HL-60 (cell line): Measurements from ENCODE around the gene SOWAHB.
"Not testable (repeated sequence)": the region's sequence is repeated elsewhere in the genome, so short reads cannot be mapped to it uniquely, and the experiment has no call there.

ENCODE experiments used
- DNase-seq, 2 experiments: peaks; one replicate each; pipeline ENCODE4 v3.0.0-alpha.2; 2010 to 2020; ENCODE audit warnings: low read depth in 1 of 2, low spot score in 1 of 2
- H3K27ac ChIP-seq: fragments of 250-450 bp; sonication (Bioruptor Pico); replicated peaks from 2 replicates; pipeline ENCODE4 v1.5.1; 2020; ENCODE audit warnings: mild to moderate bottlenecking, moderate library complexity
- H3K27me3 ChIP-seq: fragments of 250-450 bp; sonication (Bioruptor Pico); 2 replicates; pipeline ENCODE4 v1.5.1; 2021; ENCODE audit warnings: mild to moderate bottlenecking, moderate library complexity; ENCODE audit not compliant: insufficient read depth, poor library complexity, severe bottlenecking
- H3K4me3 ChIP-seq: replicated peaks from 2 replicates; pipeline ENCODE4 v1.5.1; 2011; ENCODE audit warnings: mild to moderate bottlenecking, control low read depth, low read length; ENCODE audit not compliant: insufficient read depth
- CTCF ChIP-seq: IDR thresholded peaks from one replicate; pipeline ENCODE4 v1.5.1; 2011; ENCODE audit warnings: low read length, control low read depth, inconsistent platforms; ENCODE audit not compliant: insufficient read depth
- GABPA ChIP-seq: IDR thresholded peaks from 2 replicates; pipeline ENCODE4 v1.6.1; 2012; ENCODE audit warnings: low read depth
- POLR2AphosphoS5 ChIP-seq: IDR thresholded peaks from 2 replicates; pipeline ENCODE4 v1.6.1; 2012; ENCODE audit warnings: low read depth
- REST ChIP-seq: IDR thresholded peaks from 2 replicates; pipeline ENCODE4 v1.6.1; 2012; ENCODE audit warnings: low read depth; ENCODE audit not compliant: insufficient replicate concordance
- SPI1 ChIP-seq: IDR thresholded peaks from 2 replicates; pipeline ENCODE4 v1.6.1; 2012; ENCODE audit warnings: low read depth, mild to moderate bottlenecking, borderline replicate concordance

The SOWAHB gene

DNA sequence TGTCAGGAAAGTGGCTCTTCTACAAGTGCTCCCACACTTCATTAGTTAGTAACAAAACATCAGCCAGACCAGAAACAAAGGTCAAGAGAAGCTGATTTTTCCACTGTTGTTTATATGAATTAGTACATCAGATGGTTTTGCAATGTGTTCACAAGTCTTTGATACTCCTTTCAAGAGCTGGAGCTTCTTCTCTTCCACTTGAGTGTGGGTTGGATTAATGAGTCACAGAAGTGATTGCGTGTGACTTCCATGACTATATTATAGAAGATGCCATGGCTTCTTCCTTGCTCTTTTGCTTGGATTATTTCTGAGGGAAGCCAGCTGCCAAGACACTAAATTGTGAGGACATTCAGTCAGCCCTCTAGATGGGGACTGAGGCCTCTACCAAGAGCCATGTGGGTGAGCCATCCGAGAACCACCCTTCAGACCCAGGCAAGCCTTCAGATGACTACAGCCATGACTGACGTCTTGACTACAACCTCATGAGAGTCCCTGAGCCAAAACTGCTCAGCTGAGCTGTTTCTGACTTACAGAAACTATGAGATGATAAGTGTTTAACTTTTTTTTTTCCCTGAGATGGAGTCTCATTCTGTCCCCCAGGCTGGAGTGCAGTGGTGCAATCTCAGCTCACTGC, 18.1 kb downstream of the SOWAHB start:
- H3K27ac ChIP-seq, result no peak overlapping the region
- no peaks in the 10 kb centered on the region for H3K27me3 ChIP-seq
- no peak overlapping the region for H3K4me3 ChIP-seq
- TF ChIP-seq POLR2AphosphoS5 (no peak), CTCF (no peak), REST (no peak), GABPA (no peak), SPI1 (no peak)
- DNase-seq, result no peak

DNA sequence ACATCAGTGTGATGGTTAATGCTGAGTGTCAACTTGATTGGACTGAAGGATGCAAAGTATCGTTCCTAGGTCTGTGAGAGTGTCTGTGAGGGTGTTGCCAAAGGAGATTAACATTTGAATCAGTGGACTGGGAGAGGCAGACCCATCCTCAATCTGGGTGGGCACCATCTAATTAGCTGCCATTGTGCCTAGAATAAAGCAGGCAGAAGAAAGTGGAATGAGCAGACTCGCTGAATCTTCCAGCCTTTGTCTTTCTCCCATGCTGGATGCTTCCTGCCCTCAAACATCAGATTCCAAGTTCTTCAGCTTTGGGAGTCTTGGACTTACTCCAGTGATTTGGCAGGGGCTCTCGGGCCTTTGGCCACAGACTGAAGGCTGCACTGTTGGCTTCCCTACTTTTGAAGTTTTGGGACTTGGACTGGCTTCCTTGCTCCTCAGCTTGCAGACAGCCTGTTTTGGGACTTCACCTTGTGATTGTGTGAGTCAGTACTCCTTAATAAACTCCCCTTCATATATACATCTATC, 19.2 kb downstream of the SOWAHB start:
- not testable (repeated sequence) for H3K4me3 ChIP-seq, H3K27ac ChIP-seq, DNase-seq, H3K27me3 ChIP-seq

GRCh38 chr4:76874176-76874575, 23.8 kb downstream of the SOWAHB start:
- H3K27me3 ChIP-seq, result no peaks in the 10 kb centered on the region
- H3K4me3 ChIP-seq, result no peak overlapping the region
- H3K27ac ChIP-seq, result no peak overlapping the region
- DNase-seq, result no peak
- TF ChIP-seq SPI1 (no peak), CTCF (no peak), GABPA (no peak), POLR2AphosphoS5 (no peak), REST (no peak)

DNA sequence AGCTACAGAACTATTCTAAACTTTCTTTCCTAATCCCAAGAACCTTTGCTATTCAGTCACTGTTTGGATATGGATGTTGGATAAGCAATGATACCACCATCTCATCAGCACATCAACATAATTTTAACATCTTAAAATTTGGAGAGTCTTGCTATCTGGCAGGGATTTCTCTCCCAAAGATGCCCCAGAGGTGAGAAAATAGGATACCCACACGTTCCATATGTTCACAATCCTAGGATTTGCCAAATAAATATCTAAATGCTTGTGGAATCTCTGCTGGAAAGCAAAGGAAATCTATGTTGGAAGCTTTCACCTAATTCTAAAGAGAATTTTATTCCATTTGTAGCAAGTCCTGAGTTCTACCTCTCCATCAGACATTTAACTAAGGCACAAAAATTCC, 24.4 kb downstream of the SOWAHB start:
- DNase-seq, result no peak
- no peak overlapping the region for H3K4me3 ChIP-seq
- no peaks in the 10 kb centered on the region for H3K27me3 ChIP-seq
- no peak overlapping the region for H3K27ac ChIP-seq
- TF ChIP-seq POLR2AphosphoS5 (no peak), GABPA (no peak)

- Histone ChIP-seq H3K27me3 (no peaks in the 10 kb centered on the region), H3K27ac (no peak overlapping the region), H3K4me3 (no peak overlapping the region)
- DNase-seq, result no peak
- TF ChIP-seq POLR2AphosphoS5 (no peak), CTCF (no peak), SPI1 (no peak), GABPA (no peak), REST (no peak)
Observed at GRCh38 chr4:76872556-76872955, 25.4 kb downstream of the SOWAHB start.

GRCh38 chr4:76868780-76869179, 29.2 kb downstream of the SOWAHB start:
- DNase-seq, H3K4me3 ChIP-seq, H3K27me3 ChIP-seq, H3K27ac ChIP-seq: not testable (repeated sequence)
